HG03354 (cell line): ENCODE measurements around the gene BACH2.
"Not testable (repeated sequence)": the region's sequence is repeated elsewhere in the genome, so short reads cannot be mapped to it uniquely, and the experiment has no call there.

ENCODE experiments used
- ATAC-seq: cut with Tn5 transposase; IDR thresholded peaks from one replicate; pipeline ENCODE4 v1.9.1; 2021; ENCODE audit warnings: mild to moderate bottlenecking; ENCODE audit not compliant: unreplicated experiment, poor library complexity, severe bottlenecking

Gene BACH2

DNA sequence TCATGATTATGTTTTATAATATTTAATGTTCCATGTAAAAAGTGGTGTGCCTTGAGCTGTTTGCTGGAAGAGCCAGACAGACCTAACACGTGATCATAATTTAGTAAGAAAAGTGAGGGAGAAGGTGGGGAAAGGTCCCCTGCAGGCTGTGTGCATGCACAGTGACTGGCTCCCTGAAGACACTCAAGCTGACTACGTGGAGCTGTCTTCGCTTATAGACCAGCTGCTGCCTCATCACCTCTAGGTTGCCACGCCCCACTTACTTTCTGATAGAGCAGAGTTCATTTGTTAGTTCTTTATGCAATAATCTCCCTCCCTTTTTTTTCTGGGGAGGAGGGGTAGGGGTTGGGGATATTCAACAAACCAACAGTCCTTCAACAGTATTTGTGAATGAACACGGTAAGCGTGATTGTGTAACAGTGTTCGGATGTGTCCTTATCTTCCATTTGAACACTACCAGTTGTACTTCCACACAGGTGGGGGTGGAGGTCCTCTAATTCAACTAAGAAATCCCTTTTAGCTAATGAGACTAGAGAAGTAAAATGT, 157.3 kb downstream of the BACH2 start:
- no peak for ATAC-seq

DNA sequence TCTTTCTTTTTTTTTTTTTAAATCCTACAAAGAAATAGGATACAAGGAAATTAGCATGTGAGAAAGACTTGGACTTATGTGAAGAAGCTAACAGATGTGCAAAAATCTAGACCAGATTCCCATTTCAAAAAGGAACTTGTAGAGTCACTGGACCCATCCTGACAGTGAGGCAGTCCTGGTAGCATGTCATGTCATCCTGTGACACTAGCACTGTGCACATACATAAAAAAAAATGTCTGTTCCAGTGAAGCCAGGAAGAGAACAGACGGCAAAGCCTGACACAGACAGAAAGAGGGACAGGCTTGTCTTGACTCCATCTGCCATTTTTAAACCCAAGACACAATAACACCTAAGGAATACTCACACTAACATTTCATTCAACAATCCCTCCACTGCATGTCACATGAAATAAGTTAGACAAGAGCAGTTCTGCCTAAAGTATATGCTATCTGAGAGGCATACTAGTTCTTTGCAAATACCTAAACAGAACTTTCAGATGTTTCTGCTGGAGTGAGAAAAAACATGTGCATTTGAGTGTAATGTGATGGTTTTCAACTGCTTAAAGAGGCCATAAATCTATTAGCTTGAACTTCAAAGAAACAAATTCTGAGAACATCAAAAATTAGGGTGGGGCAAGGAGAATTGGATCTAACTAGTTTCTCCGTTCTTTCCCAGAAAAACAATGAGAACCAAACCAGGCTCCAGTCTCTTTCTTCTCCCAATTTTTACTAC, 159.6 kb downstream of the BACH2 start:
- no peak for ATAC-seq

DNA sequence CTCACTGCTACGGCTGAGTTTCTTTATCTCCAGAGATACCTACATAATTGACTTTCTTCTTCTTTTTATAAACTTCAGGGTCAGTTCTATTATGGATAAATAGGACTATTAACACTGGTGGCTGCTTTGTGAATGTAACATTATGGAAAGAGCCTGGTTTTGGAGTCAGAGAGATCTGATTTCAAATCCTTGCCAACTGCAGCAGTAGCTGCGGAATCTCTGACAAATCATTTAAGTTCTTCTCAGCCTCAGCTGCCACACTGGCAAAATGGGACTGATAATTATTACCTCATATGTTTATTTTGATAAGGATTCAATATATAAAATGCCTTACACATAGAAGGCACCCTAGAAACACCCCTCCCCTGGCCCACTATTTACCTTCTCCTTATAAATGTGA, 160.5 kb downstream of the BACH2 start:
- ATAC-seq: no peak

DNA sequence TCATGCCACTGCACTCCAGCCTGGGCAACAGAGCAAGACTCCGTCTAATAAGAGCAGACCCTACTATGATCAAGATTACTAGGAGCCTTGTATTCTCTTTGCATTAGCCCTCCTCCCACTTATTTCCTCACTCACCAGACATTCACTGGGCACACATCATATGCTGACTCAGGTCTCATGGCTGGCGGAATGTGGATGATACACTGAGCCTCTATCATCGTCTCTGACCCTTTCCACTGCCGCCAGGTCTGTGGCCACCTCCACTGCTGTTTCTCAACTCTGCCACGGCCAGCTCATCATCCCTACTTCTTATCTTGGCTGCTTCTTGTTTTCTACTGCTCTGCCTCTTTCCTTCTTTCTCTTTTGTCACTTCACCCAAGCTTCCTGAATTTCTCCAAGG, 161.0 kb downstream of the BACH2 start:
- no peak for ATAC-seq

DNA sequence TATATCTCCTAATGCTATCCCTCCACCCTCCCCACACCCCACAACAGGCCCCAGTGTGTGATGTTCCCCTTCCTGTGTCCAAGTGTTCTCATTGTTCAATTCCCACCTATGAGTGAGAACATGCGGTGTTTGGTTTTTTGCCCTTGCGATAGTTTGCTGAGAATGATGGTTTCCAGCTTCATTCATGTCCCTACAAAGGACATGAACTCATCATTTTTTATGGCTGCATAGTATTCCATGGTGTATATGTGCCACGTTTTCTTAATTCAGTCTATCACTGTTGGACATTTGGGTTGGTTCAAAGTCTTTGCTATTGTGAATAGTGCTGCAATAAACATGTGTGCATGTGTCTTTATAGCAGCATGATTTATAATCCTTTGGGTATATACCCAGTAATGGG, 163.0 kb downstream of the BACH2 start:
- ATAC-seq: not testable (repeated sequence)

DNA sequence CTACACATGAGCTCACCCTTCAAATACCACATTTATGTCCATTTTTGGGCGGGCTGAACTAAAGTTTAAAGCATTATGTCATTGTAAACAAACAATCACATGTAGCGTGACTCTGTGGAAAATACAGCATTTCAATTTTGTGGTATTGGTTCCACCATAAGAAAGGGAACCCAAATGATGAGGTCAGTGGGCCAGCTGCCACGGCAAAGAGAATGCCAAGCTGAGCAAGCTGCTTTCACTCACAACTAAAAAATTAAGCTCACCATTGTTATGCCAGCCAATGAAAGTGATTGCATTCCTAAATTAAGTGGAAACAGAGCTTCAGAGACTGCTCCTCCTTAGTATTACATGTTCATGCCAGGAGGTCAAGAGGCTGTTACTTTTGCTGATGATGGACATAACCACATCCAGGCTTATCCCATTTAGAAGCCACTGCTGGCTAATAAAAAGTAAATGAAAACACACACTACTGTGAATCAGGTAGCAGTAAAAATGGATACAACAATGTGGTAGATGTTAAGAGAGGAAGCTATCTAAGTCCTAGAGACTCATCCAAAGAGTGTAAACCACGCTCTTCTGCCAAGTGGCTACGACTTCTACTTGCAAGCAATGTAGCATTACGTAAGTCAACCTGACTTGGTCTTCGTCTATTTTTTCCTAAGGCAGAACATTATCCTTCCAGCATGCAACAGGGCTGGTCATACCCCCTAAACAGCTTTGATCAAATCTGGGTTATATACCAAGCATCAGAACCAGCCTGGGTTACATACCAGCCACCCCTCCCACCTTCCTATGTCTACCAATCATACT, 164.8 kb downstream of the BACH2 start:
- ATAC-seq: no peak

DNA sequence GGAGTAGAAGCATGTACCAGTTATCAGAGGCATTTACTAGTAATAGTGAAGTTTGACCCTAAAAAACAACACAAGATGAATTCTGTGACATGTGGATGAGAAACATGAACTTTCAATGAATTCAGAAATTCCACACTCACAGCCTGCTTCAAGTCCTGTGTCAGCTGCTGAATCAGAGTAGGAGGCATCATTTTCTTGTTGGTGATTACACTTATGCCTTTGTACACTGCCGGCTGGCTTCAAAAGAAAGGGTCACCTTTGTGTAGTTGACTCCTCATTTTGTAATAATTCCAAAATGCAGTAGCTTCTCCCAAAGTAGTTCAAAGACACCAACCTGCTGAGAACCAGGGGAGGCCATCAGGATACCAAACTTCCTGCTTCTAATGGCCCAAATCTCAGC, 165.5 kb downstream of the BACH2 start:
- no peak for ATAC-seq

DNA sequence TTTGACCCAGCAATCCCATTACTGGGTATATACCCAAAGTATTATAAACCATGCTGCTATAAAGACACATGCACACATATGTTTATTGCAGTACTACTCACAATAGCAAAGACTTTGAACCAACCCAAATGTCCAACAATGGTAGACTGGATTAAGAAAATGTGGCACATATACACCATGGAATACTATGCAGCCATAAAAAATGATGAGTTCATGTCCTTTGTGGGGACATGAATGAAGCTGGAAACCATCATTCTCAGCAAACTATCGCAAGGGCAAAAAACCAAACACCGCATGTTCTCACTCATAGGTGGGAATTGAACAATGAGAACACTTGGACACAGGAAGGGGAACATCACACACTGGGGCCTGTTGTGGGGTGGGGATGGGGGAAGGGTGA, 168.0 kb downstream of the BACH2 start:
- not testable (repeated sequence) for ATAC-seq

DNA sequence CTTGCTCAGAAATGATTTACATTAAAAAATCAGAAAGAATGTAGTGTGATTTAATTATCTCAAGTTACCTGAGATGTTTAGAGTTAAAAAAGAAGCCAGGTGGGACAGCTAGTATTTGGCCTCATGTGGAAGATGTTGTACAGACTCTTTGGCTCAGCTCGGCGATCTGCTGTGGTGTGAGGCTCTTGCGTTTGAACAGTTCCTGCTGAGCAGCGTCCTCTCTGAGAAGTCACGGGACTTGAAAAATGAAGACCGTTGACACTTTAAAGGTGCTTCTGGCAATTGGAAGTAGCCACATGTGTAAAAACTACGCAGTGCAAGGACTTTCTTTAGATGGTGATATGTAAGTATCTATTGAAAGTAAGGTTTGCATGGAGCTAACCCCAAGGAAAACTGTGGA, 169.0 kb downstream of the BACH2 start:
- ATAC-seq: no peak

DNA sequence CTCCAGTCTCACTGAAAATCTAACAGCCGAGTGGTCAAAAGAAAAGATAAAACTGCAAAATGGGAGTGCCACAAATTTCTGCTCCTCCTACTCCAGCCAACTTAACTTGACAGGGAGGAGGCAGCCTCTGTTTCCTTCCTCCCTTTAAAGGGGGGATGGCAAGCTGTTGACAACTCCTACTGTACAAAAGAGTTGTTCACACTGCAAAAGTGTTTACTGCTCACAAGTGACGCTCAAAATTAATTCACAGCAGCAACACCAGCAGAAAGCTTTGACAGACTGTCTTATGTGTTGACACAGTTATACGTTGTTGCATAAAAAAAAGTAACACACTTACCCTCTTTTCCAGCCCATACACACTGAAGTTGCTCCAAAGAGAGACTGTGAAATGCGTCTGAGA, 169.8 kb downstream of the BACH2 start:
- no peak for ATAC-seq

DNA sequence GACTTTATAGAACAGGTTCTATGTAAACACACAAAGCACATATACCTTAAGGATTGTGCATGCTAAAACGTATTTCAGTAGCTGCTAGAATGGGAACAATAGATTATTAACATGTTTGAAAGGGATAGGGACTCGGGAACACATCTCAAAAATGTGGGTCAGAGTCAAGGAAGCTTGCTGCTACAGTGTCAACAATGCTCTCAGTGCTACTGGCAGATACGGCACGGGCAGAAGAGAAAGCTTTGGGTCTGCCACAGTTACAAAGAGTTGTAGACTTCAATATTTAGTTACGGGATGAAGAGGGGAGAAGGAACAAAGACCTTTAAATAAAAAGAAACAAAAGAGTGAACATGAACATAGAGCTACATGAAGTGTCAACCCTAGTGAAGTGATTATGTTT, 170.5 kb downstream of the BACH2 start:
- ATAC-seq: no peak

DNA sequence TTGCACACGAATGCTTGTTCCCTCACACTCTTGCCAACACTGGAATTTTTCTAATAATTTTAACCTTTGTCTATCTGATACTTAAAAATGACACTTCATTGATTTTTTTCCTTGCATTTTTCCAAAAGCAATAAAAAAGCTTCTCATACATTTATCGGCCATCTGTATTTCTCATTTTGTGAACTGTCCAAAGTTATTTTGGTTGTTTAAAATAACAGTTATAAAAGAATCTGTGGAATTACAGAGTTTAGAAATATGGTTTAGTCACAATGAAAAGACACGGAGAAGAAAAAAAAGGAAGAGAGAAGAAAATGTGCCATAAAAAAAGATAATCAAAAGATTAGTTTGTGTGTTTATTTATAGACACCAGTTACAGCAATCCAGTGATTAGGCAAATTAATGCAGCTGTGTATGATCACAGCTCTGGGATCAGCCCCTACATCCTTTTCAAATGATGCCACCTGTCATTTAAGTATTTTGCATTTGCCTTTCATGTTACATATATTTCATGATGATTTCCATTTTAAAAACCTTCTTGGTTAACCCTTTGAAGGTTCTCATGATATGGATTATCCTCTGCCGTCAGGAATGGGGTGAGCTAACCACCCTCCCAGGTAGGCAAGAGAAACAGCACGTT, 171.7 kb downstream of the BACH2 start:
- ATAC-seq: no peak

DNA sequence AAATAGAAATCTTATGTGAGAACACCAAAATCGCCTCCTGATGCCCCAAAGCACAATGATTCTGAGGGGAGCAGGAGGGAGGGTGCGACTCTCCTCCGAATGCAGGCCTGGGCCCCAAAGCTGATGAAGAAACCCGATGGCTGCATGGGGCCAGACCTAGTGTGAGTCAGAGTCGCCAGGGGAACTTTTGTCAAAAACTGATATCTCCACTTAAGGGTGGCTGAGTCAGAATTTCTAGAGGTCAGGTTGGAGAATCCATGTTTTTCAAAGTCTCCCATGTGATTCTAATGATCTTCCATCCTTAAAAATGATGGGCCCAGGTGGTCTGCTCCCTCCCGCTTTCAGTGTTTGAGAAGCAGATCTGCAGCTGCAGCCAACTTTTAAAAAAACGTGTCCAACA, 172.8 kb downstream of the BACH2 start:
- no peak for ATAC-seq

DNA sequence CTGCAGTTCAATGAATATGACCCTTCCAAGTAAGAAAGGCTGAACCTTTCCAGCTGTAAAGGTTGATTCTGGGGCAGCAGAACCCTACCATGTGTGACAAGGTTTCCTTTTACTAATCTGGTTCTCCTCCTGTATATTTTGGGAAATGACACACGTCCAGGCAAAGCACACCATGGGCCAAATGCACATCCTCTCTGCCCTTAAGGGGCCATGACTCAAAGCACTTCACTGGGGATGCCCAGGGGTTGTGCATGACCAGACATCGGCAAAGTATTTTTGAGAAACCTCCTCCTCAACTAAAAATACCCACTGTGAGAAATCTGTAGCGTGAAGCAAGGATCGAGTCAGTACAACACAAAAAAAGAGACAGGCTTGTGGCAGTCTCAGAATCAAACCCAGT, 174.7 kb downstream of the BACH2 start:
- no peak for ATAC-seq

DNA sequence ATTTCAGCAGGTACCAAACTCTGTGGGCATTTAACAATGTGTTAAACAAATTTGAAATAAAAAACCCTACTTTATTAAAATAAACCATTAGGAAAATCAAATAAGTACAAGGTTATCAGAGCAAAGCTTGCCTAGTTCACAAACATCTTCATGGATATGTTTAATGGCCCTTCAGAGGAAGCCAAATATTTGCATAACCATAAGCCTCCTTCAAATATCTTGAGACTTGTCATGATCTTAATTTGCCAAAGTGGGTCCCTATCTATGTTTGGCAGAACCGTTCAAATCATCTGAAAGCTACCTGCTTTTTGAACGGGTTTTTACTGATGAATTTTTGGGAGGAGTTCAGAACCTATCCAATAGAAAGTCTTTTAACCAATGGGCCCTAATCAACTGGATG, 176.3 kb downstream of the BACH2 start:
- no peak for ATAC-seq

DNA sequence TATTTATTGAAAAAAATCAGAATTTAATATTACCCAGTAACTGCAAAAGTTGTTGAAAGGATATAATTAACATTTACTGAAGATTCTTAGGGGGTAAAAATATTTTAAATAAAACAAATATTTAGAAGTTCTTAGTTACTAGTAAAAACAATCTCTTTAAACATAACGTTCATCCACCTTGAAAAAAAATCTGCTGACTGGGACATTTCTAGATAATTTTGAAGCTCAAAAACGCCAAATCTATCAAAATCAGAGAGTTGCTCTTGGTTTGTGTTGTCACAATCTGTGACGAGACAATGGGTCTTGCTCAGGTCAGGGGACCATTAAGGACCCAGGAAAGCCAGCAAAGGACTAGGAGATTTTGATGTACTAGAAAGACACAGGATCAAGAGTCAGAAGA, 177.0 kb downstream of the BACH2 start:
- no peak for ATAC-seq

DNA sequence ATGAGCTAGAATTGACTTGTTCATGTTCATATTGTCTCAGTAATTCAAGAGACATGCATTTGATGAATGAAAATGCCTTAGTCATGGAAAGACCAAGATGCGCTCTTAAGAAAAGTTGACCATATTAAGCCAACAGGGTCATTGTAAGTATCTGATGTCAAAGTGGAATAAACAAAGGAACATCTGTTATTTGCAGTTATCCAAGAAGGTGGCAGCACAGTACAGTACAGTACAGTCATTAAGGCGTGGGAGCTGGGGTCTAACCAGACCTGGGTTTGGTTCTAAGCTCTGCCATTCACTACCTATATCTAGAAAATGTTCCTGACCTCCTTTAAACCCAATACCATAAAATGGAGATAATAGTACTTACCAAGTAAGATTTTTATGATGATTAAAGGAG, 178.1 kb downstream of the BACH2 start:
- no peak for ATAC-seq

DNA sequence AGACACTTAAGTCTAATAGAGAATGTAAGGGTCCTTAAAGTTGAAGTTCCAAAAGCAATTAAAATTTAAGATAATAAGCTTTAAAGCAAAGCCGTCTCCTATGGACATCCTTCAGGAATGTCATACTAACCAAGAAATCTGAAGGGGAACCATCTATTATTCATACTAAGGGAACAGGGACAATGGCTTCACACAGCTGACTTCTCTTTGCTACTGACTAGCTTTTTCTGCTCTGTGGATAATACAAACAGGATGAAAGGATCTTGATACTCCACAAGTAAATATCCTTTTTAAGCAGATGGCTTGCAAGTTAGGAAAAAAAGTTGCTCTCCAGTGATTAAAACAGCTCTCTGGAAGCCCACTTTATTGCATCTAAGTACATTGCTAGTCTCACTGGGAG, 178.6 kb downstream of the BACH2 start:
- no peak for ATAC-seq

DNA sequence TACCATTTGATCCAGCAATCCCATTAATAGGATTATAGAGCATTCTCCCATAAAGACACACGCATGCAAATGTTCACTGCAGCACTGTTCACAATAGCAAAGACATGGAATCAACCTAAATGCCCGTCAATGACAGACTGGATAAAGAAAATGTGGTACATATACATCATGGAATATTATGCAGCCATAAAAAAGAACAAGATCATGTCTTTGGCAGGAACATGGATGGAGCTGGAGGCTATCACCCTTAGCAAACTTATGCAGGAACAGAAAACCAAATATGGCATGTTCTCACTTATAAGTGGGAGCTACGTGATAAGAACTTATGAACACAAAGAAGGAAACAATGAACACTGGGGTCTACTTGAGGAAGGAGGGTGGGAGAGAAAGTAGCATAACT, 180.5 kb downstream of the BACH2 start:
- not testable (repeated sequence) for ATAC-seq

DNA sequence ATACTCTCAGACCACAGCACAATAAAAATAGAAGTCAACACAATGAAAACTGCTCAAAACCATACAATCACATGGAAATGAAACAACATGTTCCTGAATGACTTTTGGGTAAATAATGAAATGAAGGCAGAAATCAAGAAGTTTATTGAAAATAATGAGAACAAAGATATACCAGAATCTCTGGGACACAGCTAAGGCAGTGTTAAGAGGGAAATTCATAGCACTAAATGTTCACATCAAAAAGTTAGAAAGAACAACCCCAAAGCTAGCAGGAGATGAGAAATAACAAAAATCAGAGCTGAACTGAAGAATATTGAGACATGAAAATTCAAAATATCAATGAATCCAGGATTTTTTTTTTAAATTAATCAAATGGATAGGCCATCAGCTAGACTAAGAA, 183.3 kb downstream of the BACH2 start:
- ATAC-seq: no peak

DNA sequence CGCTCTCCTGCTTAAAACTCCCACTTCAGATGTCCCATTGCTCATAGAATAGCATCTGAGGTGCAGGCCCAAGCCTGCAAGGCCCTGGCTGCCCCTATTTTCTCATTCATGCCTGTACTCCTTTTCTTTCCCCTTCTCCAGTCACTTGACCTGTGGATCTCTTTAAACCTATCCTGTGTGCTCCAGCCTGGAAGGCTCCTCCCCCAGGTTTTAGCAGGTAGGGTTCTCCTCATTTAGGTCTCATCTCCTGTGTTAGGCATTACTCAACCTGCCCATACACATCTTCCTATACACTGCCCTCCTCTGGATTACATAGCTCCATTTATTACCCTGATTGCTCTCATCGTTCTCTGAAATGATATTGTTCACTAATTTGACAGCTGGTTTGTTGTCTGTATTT, 185.3 kb downstream of the BACH2 start:
- no peak for ATAC-seq
